ENCODE measurements around the gene RAB37.

Gene RAB37

DNA sequence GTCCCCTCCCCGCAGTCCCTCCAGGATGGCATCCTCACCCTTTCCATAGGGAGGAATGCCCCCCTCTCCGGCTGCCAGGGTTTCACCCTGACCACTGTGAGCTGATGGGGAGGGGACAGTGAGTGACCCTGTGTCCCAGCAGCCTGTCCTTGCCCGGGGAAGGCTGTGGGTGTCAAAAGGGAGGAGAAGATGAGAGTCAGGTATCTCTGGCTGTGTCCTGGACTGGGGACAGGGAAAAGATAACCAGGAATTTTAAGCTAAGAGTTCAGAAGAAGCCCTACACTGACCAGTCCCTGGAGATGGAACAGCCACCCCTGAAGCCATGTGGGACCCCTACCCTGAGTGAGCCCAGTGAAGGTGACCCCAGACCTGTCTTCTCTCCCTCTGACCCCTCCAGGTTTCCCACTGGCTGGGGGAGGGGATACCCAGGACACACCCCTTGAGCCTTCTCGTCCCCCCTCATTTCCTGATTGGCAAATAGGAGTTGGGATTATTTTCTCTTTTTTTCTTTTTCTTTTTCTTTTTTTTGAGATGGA, 27.8 kb downstream of the RAB37 start:
- DNase-seq, result no peak

DNA sequence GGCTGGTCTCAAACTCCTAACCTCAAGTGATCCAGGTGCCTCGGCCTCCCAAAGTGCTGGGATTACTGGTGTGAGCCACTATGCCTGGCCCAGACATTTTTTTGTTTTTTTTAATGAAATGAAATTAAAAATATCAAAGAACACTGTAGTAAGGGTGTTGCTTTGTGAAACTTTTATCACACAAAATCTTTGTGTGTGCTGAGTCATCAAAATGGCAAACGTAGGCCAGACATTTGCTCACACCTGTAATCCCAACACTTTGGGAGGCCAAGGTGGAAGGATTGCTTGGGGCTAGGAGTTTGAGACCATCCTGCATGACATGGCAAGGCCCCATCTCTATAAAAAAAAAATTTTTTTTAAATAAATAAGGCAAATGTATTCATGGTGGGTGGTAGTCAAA, 29.4 kb downstream of the RAB37 start:
- DNase-seq, result no peak

DNA sequence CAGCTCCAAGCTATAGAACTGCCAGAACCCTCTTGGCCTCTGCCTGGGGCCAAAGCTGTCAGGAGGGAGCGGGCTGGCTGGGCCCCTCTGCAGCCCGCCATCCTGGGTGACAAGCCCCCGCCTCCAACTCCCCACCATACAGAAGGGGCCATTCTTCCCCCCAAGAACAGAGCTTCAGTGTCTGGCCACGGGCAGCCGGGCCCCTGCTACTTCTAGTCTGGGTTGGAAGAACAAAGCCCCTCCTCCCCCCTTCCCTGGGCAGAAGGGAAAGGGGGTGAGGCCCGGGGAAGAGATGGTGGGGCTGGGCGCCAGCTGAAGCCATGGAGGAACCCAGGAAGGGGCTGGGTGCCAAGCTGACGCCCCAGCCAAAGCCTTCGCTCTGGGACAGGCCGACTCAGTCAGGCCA, 30.1 kb downstream of the RAB37 start:
- DNase-seq, result no peak

DNA sequence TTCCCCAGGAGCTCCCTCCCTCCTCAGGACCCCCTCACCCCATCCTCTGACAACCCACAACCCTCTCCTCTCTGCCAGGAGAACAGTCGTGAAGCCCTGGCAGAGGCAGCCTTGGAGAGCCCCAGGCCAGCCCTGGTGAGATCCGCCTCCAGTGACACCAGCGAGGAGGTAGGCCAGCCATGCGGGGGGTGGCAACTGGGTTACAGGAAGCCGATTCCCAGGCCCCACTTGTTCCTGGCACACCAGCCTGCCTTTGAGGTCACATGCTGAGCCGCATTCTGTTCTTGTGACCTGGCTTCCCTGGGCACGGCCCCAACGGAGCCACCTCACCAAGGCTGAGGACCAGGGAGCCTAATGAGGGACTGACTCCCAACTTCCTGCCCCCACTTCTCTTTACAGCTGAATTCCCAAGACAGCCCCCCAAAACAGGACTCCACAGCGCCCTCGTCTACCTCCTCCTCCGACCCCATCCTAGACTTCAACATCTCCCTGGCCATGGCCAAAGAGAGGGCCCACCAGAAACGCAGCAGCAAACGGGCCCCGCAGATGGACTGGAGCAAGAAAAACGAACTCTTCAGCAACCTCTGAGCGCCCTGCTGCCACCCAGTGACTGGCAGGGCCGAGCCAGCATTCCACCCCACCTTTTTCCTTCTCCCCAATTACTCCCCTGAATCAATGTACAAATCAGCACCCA, 31.2 kb downstream of the RAB37 start:
- no peak for DNase-seq

DNA sequence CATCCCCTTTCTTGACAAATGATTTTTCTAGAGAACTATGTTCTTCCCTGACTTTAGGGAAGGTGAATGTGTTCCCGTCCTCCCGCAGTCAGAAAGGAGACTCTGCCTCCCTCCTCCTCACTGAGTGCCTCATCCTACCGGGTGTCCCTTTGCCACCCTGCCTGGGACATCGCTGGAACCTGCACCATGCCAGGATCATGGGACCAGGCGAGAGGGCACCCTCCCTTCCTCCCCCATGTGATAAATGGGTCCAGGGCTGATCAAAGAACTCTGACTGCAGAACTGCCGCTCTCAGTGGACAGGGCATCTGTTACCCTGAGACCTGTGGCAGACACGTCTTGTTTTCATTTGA, 31.7 kb downstream of the RAB37 start:
- no peak for DNase-seq

DNA sequence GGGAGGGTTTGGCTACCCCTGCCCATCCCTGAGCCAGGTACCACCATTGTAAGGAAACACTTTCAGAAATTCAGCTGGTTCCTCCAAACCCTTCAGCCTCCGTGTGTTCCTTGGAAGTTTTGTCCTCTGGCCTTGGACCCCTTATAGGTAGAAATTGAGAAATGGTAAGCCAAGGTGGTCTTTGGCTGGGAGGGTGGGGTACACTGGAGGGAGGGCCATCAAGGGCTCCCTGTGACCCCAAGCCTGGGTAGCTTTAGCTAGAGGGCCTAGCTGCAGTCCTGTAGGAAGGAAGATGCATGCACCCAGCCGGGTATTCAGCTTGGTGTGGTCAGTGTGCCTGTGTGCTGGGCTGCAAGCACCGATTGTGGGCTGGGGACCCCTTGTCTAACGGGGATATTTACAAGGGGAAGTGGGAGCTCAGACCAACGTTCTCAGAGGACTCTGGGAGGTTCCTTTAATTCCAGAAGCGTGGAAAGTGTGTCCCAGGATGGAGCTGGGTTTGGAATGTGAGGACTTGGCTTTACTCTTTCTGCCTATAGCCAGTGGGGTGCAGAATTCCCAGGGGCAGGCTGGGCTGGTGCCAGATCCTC, 32.3 kb downstream of the RAB37 start:
- DNase-seq, result no peak

DNA sequence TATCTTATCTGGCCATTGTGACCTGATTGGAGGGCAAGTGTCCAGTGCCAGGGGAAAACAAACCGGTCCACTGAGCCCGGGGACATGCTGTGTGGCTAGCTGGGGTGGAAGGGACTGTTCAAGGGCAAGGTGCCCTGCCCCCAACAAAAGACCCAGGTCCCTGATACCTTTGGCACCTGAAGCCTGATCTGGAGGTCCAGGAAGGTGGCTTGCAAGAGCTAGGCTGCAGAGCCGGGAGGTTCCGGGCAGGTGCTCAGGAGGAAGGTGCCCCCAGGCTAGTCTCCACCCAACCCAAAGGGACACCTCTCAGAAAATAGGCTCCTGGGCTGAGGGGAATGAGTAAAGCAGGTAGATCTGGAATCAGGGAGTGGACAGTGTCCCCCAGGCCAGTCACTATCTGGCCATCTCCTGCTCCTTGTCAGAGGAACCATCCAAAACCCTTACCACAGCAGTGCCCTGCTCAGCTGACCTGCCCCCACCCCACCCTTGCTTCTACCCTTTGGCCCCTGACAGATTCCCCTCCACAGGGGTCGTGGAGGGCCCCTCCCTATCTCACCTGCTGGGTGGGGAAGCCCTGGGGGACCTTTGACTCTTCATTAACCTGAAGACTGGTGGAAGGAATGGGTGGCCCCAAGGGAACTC, 32.9 kb downstream of the RAB37 start:
- no peak for DNase-seq

DNA sequence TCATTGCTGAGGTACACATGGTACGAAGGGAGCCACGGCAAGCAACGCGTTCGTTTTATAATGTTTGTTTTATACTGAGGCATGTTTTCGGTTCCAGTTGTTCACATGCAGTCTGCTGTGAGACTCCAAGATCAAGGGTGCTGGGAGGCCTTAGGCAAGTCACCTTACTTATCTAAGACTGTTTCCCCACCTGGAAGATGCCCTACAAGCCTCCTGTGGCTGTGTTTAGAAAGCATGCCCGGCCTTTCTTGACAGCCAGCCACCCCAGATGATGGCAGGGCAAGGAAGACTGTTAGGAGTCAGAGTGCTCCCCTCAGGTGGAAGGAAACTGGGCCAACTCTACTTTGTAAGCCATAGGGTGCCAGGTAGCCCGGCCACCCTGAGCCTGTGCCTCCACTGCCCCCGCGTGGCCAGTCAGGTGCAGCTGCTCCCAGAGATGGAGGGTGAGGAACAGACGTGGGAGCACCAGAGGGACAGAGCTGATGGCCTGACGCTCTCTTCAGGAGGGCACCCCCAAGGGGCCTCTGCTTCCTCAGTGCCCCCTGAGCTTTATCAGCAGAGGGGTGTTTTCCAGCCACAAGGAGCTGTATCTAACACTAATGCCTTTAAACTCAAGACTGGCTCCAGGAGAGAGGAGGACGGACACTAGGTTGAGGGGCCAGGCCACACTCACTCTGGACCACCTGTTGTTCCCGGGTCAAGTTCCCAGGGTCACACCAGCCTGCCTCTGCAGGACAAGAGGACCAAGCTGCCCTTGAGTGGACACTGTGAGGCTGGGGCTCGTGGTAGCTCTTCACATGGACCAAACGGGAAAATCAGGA, 33.7 kb downstream of the RAB37 start:
- DNase-seq, result no peak

DNA sequence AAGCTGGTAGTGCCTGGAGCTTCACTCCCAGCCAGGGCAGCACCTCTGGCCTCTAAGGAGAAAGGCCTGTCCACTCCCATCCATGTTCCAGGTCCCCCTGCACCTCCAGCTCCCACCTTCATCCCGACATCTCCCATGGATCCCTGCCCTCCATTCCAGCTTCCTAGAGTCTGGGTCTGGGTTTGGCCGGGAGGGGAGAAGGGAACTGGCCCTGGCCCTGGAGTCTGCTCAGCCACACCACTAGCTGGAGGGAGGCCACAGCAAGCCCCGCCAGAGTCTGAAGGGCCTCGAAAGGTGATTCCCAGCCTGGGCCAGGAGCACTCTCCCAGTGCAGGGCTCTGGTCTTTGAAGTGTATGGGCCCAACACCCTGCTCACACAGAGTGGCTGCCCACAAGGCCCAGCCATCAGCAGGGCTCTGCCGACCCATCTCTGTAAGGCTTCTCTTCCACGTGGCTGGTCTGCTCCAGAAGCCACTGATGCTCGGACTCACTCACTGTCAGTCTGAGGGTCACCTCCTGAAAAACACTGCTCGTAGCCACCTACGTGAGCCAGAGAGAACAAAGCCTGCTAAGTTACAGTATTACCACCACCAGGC, 34.4 kb downstream of the RAB37 start:
- DNase-seq, result no peak

DNA sequence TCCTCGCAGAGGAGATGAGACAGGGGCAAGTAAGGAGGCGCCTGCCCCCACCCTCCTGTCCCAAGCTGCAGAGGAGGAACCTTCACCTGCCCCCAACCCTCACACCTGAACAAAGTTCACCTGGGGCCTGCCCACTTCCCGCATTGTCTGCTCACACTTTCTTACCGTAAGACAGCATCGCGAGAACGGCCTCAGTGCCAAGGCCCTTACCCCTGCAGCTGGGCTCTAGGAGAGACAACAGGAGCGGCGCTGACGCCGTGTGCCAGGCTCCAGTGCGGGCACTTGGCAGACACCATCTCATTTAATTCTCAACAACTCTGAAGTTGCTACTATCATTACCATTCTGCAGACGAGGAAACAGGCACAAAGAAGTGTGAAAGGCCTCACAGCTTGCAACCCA, 35.0 kb downstream of the RAB37 start:
- DNase-seq, result no peak

DNA sequence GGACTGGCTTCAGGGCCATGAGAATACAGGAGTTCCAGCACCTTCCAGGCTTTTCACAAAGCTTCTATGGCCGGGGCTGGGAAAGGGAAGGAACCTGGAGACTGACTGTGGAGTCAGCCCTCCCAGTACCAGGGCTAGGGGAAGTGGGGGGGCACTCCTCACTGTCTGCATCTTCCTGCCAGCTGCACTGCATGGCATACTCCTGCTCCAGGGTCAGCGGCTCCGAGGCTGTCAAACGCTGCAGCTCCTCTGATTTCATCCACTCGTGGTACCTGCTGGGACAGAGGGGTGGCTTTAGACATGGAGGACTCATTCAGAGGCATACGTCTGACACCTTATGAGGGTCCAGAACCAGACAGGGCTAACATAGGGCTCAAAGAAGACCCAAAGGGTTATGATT, 36.4 kb downstream of the RAB37 start:
- no peak for DNase-seq

DNA sequence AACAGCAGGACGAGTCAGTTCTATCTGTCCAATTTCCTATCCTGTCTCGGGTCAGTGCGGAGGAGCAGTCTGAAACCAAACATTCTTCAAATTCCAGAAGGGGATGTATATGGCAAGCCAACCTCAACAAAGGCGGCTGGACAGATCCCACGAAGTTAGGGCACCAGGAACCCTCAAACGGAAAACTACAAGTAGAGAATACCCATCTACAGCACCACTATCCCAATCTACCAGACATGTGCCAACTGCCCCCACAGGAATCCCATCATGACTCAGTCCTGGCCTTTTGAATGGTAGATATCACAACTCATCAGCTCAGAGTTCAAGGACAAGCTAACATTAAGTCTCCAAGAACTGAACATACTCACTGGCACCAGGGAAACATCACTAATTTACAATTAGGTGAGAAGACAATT, 36.8 kb downstream of the RAB37 start:
- DNase-seq, result no peak

DNA sequence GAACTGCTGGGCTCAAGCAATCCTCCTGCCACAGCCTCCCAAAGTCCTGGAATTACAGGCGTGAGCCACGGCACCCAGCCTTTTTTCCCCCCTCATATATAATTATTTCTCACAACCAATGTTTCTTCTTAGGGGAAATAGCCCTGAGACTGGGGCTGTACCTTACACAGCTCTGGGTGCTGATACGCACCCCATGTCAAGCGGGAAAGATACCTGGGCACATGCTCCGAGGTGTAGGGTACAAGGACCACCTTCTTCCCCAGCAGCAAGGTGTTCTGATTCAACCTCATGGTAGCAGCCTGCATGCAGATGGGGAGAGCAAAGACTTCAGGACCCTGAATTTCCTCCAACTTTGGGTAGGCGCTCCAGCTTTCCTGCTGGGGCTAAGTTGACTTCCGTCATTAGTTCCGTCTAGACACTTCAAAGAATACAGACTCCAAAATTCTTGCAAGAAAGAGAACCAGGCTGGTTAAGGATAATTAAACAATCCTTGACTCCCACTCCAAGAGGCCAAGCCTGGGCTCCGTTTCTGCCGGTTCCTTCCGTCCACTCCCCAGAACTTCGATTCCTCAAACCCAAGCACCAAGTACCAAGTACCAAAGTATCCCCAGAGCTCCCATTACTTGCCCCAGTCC, 38.5 kb downstream of the RAB37 start:
- DNase-seq, result no peak

DNA sequence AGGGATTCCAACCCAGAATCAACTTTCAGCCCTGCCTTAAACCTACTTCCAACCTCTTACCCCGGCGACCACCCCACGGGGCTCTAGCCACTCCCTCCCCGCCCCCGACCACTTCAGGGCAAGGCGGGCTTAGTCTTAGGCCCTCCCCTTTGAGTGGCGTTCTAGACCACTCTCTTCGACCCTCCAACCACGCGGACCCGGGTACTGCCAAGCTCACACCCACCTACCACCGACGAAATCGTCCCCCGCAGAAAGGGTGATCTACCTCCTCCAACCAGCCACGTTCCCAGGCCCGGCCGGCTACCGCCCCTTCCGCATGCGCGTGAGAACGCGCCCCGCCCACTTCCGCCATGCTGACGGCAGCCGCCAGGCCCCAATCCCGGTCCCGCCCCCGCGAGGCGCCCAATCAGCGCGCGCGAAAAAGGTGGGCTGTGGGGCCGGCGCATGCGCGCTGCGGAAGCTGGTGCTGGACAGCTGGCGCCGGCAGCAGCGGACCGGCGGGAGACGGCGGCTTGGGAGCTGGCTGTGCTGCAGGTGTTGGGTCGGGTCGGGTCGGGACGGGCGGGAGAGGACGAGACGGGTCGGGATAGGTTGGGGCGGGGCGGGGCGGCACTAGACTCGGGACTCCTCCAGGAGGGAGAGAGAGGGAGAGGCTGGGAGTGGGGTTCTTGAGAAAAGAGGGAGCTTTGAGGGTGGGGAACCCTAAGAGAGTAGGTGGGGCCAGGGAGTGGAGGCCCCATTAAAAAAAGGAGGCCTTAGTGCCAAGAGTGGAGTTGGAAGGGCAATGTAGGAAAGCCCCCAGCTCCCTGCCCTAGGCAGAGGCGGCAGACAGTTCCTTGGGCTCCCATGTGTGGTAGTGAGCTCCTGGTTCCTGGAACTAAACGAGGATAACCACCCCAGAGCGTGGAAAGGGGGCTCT, 39.2 kb downstream of the RAB37 start, which contains the start of gene NAT9:
TSS of gene NAT9 (minus strand) at position 302 of the 919 bp plus-strand sequence. CDS start 647 bp downstream, outside the sequence.
- DNase-seq, result peak; percentile 98

DNA sequence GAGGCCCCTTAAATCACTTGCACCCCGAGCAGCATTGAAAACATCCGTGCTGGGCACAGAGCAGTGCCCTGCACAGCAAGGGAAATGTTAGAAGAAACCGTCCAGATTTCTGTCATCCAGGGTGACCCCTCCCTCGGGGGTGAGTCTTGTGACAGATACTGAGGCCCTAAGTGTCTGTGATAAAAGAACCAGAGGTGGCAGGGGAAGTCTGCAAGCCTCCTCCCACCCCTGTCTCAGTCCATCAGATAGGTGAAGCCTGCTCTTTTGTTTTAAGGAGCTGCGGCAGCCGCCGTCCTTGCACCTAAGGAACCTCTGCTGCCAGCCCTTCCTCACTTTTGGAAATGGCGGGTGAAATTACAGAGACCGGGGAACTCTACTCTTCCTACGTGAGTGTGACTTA, 39.9 kb downstream of the RAB37 start:
- no peak for DNase-seq

DNA sequence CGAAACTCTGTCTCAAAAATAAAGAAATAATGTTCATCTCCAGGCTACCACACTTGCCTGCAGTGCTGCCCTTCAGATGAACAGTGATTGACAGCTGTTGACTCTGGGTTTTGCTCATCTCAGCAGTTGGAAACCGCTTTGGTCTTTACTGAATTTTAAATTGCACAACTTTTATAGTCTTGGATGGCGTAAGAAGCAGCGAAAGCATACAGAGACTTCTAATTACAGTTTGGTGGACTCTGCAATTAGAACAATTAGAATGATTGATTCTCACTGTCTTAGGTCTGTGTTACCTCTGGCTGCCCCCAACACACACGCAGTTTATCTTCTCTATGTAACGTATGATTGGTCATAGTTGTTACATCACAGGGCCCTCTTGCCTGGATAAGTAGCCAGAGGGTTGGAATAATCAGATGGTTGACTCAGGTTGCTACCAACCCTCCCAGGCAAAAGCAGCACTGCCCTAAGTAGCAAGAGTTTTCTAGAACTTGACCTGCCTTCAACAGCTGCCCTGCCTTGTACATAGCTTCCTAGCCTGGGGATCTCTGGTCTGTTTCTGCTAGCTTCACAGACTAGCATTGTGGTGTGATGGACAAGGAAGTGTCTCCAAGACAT, 41.0 kb downstream of the RAB37 start:
- no peak for DNase-seq

DNA sequence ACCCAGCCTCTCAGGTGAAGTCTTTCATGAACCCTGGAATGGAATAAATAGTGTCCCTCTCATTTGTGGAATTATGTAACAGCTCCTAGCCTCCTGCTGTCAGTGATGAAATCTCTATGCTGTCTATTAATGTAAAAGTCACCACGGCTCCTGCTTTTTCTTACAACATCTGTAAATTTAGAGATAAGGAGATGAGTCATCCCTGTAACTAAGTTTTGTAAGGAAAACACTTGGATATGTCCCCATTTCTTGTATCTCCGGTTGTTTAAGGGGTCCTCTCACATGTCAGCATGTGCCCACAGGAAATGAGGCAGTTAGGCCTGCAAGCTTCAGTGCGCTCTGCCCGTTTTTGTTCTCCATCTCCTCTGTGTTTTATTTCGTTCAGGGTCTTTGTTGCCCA, 41.9 kb downstream of the RAB37 start:
- no peak for DNase-seq

DNA sequence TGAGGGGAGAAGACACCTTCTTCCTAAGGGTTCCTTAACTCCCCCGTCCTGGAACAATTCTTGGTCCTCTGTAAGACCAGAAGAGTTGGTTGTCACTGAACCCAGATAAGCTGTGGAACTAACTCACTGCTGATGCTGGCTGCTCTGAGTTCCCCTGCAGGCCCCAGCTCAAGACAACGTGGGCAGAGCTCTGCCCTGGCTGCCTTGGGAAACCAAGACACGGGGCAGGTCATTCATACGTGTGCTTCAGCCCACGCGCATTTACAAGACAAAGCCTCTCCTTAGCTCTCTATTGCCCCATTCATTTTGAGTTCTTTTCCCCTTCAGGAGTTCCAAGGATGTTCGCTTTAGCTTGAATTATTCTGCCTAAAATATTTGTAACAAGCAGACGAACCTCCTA, 42.4 kb downstream of the RAB37 start:
- no peak for DNase-seq

DNA sequence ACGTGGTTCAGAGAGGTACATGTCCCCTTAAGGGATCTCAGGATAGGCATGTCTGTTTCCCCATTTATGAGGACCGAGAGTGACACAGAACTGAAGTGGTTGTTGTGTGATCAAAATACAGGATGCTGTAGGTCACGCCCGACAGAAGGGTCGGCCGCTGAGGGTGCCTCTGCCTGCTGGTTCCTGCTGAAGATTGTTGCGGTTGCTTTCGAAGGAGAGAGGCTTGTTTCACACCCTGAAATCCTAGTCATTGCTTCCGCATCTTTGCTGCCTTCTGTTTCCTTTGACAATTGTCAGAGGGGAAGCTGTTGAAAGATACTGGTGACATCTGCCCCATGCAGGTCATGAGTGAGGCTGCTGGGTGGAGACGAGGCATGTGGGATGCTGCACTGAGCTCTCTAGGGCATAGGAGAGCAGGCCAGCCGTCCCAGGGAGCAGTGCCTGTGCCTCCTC, 42.9 kb downstream of the RAB37 start:
- no peak for DNase-seq

DNA sequence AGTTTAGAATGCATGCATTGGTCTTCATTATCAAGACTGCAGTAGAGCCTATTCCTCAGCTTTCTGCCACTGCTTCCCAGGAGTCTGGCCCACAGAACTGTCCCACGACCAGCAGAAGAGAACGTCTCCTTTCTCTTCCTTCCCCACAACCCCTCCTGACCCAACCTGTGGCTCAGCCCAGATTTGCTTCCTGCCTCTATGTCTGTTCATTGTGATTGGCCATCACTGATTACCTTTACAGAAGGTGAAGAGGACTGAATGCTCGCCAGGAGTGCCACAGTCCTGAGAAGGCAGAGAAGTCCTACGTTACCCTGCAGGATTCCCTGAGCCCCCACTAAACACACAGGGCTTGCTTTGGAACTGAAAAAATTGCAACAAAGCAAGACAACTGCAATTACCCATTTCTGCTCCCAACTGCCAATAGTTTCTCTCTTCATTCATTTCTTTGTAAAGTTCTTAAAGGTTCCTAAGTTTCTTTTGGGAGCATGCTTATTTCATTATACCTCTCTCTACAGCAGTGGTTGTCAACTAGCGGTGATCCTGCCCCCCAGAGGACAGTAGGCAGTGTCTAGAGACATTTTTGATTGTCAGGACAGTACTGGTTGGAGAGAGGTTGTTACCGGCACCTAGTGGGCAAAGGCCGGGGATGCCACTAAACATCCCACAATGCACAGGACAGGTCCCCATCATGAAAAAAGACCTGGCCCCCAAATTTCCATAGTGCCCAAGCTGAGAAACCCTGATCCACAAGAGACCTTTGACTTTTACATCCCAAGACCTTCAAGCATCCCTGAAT, 43.6 kb downstream of the RAB37 start:
- no peak for DNase-seq
